Stimulated activated naive CD8-positive, alpha-beta T cell treated with anti-CD3 and anti-CD28 coated beads, Interleukin-15, Interleukin-2, amounts not matched to agents 100 ng/mL and 50 ng/mL, for 24 hours (primary cell): ENCODE measurements around the gene UPF3A.
A peak's percentile ranks its signal among the peaks of the same experiment; 100 is the strongest.

Experiments
- H3K27ac Mint-ChIP-seq: one replicate; pipeline ENCODE4 v1.8.0; 2021; ENCODE audit warnings: mild to moderate bottlenecking, mixed read lengths
- H3K27me3 Mint-ChIP-seq: one replicate; pipeline ENCODE4 v1.8.0; 2021; ENCODE audit warnings: mixed read lengths
- H3K36me3 Mint-ChIP-seq: one replicate; pipeline ENCODE4 v1.8.0; 2021; ENCODE audit warnings: low read depth, mixed read lengths
- H3K4me1 Mint-ChIP-seq: one replicate; pipeline ENCODE4 v1.8.0; 2021; ENCODE audit warnings: low read depth, mixed read lengths
- H3K4me3 Mint-ChIP-seq: one replicate; pipeline ENCODE4 v1.8.0; 2021; ENCODE audit warnings: mild to moderate bottlenecking, mixed read lengths
- H3K9me3 Mint-ChIP-seq: one replicate; pipeline ENCODE4 v1.8.0; 2021; ENCODE audit warnings: mixed read lengths

The UPF3A gene

DNA sequence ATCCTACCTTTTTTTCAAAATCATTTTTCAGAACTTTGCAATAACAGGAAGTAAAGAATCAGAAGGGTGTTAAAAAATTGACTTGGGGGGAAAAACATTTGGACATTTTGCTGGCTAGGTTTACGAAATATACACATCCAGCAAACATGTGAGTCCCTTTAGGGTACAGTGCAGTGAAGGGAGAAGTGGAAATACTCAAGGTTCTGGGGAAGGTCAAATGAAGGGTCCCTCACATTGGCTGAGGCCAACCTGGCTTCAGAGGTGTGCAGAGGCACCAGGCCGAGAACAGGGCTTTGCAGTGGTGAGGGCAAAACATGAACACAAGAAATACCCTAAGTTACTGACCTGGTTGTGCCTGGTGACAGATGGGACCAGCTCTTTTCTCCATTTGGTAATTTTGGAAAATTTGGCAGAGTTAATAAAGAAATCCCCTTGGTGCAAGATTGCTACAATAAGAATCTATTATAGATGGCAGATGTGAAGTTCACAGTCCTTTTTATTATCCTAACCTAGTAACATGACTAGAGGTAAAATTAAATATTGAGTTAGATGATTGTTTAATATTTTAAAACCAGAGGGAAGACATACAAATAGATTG is 1.5 kb upstream of the UPF3A start:
- peaks cover 39% of the 10 kb centered on the region for H3K4me1 Mint-ChIP-seq
- peak overlapping the region; percentile 85 for H3K4me3 Mint-ChIP-seq
- peaks cover 42% of the 10 kb centered on the region for H3K36me3 Mint-ChIP-seq
- H3K9me3 Mint-ChIP-seq, result no peaks in the 10 kb centered on the region
- H3K27ac Mint-ChIP-seq, result peak overlapping the region; percentile 94
- no peaks in the 10 kb centered on the region for H3K27me3 Mint-ChIP-seq

- H3K9me3 Mint-ChIP-seq, result no peaks in the 10 kb centered on the region
Measured at GRCh38 chr13:114282041-114282670, 755 bp downstream of the UPF3A start.

GRCh38 chr13:114283576-114283975 is 2.2 kb downstream of the UPF3A start:
- Mint-ChIP-seq H3K4me3 (peak overlapping the region; percentile 67), H3K36me3 (peaks cover 58% of the 10 kb centered on the region), H3K27ac (peak overlapping the region; percentile 65)

More at GRCh38 chr13:114282041-114282670, 755 bp downstream of the UPF3A start:
- Mint-ChIP-seq H3K36me3 (peaks cover 54% of the 10 kb centered on the region), H3K4me1 (peaks cover 48% of the 10 kb centered on the region), H3K4me3 (peak overlapping the region; percentile 90), H3K27me3 (no peaks in the 10 kb centered on the region), H3K27ac (peak overlapping the region; percentile 87)

GRCh38 chr13:114284680-114285079 is 3.3 kb downstream of the UPF3A start:
- H3K4me1 Mint-ChIP-seq, result peaks cover 40% of the 10 kb centered on the region
- H3K36me3 Mint-ChIP-seq, result peaks cover 63% of the 10 kb centered on the region
- H3K27me3 Mint-ChIP-seq, result no peaks in the 10 kb centered on the region
- H3K9me3 Mint-ChIP-seq, result no peaks in the 10 kb centered on the region
- H3K27ac Mint-ChIP-seq, result no peak overlapping the region
- no peak overlapping the region for H3K4me3 Mint-ChIP-seq

More at GRCh38 chr13:114283576-114283975, 2.2 kb downstream of the UPF3A start:
- H3K27me3 Mint-ChIP-seq, result no peaks in the 10 kb centered on the region
- H3K4me1 Mint-ChIP-seq, result peaks cover 48% of the 10 kb centered on the region
- H3K9me3 Mint-ChIP-seq, result no peaks in the 10 kb centered on the region

DNA sequence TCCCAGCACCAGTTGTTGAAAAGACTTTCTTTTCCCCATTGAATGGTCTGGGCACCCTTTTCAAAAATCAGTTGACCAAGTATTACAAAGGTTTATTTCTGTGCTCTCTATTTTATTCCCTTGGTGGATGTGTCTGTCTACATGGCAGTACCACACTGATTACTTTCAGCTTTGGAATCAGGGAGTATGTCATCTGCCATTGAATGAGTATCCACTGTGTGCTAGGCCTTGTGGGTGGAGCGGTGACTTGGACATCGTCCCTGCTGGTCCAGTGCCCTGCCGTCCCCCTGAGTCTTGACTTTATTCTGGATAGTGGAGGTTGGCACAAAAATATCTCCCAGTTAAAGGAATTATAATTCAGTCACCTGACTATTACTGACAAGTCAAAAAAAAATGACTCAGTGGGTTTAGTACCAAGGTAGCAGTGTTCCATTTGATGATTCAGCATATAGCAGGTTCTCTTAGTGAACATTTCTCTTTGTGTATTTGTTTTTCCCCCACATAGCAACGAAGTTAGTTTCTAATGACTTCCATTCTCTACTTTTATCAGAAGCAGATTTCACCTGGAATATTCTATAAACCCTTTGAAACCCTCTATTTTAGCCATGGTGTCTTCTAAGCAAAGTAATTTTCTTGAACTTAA is 3.9 kb downstream of the UPF3A start:
- no peaks in the 10 kb centered on the region for H3K9me3 Mint-ChIP-seq
- no peaks in the 10 kb centered on the region for H3K27me3 Mint-ChIP-seq
- peaks cover 60% of the 10 kb centered on the region for H3K36me3 Mint-ChIP-seq
- peaks cover 34% of the 10 kb centered on the region for H3K4me1 Mint-ChIP-seq
- H3K27ac Mint-ChIP-seq, result no peak overlapping the region
- H3K4me3 Mint-ChIP-seq, result no peak overlapping the region

GRCh38 chr13:114286808-114287207 is 5.4 kb downstream of the UPF3A start:
- Mint-ChIP-seq H3K4me3 (no peak overlapping the region), H3K4me1 (peaks cover 26% of the 10 kb centered on the region), H3K9me3 (no peaks in the 10 kb centered on the region), H3K27ac (no peak overlapping the region), H3K27me3 (no peaks in the 10 kb centered on the region), H3K36me3 (peaks cover 67% of the 10 kb centered on the region)

- no peak overlapping the region for H3K4me3 Mint-ChIP-seq
- no peaks in the 10 kb centered on the region for H3K9me3 Mint-ChIP-seq
- peaks cover 20% of the 10 kb centered on the region for H3K4me1 Mint-ChIP-seq
- H3K36me3 Mint-ChIP-seq, result peaks cover 79% of the 10 kb centered on the region
- no peaks in the 10 kb centered on the region for H3K27me3 Mint-ChIP-seq
- H3K27ac Mint-ChIP-seq, result no peak overlapping the region
Measured at GRCh38 chr13:114288157-114288591, 6.8 kb downstream of the UPF3A start.

DNA sequence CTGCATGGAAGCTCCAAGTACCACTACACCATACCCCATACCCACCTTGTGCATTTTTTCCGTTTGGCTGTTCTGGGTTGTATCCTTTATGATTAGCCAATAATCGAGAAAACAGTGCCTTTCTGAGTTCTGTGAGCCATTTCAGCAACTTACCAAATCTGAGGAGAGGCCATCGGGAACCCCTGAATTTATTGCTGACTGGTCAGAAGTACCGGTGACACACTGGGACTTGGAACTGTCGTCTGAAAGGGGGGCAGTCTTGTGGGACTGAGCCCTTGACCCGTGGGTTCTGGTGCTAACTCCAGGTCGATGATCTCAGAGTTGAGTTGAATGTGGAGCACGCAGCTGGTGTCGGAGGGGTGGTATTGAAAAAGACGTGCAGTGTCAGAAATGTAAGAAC is 15.0 kb downstream of the UPF3A start:
- peaks cover 53% of the 10 kb centered on the region for H3K36me3 Mint-ChIP-seq
- no peak overlapping the region for H3K27ac Mint-ChIP-seq
- H3K27me3 Mint-ChIP-seq, result no peaks in the 10 kb centered on the region
- H3K4me1 Mint-ChIP-seq, result peaks cover 5% of the 10 kb centered on the region
- no peaks in the 10 kb centered on the region for H3K9me3 Mint-ChIP-seq
- no peak overlapping the region for H3K4me3 Mint-ChIP-seq

DNA sequence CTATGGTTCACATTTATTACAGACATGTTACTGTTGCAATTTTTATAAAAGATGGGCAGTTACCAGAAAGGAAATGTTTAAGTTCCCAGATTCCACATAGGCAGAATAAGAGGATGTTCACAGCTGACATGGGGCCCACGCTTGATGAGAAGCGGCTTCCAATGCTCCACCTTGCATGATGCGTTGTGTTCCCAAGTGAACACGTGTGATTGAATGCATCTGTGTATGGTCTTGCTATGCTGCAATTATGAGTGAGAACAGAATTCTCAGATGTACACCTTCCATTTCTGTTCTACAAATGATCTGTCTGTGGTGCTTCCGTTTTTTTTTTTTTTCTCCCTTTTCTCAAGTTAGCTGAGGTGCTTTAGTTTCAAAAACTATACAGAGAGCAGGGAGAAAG is 15.5 kb downstream of the UPF3A start:
- peaks cover 5% of the 10 kb centered on the region for H3K4me1 Mint-ChIP-seq
- no peak overlapping the region for H3K27ac Mint-ChIP-seq

GRCh38 chr13:114298866-114299265 is 17.5 kb downstream of the UPF3A start:
- Mint-ChIP-seq H3K4me1 (no peaks in the 10 kb centered on the region), H3K36me3 (peaks cover 43% of the 10 kb centered on the region), H3K27ac (no peak overlapping the region), H3K9me3 (no peaks in the 10 kb centered on the region), H3K27me3 (no peaks in the 10 kb centered on the region), H3K4me3 (no peak overlapping the region)

More for the DNA sequence above, 15.5 kb downstream of the UPF3A start:
- H3K27me3 Mint-ChIP-seq, result no peaks in the 10 kb centered on the region
- no peak overlapping the region for H3K4me3 Mint-ChIP-seq
- no peaks in the 10 kb centered on the region for H3K9me3 Mint-ChIP-seq
- peaks cover 53% of the 10 kb centered on the region for H3K36me3 Mint-ChIP-seq

- Mint-ChIP-seq H3K4me1 (no peaks in the 10 kb centered on the region), H3K4me3 (no peak overlapping the region), H3K36me3 (peaks cover 46% of the 10 kb centered on the region), H3K27ac (no peak overlapping the region), H3K9me3 (no peaks in the 10 kb centered on the region), H3K27me3 (no peaks in the 10 kb centered on the region)
Measured at GRCh38 chr13:114299604-114300305, 18.4 kb downstream of the UPF3A start.

DNA sequence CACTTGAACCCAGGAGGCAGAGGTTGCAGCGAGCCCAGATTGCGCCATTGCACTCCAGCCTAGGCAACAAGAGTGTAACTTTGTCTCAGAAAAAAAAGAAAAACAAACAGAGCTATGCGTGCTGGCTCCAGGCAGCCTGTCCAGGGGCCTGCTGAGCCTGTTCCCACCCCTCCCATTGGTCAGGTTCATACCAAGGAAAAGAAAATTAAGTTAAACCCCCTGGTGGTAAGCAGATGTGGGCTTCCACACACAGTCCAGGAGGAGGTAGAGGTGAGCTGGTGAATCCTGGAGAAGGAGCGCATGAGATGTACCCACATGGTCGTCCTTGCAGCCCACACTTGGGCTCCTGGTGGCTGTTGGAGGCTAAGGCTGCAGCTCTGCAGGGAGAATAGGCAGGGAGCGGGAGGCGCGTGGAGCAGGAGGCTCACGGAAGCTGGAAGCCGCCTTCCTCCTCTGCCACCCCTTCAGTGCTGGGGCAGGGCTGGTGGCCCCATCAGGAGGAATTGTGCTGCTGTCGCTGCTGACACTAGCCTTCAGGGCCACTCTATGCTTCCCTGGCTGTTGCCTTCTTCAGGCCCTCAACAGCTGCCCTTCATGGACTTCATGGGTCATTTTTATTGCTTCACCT is 22.4 kb downstream of the UPF3A start:
- Mint-ChIP-seq H3K27me3 (no peaks in the 10 kb centered on the region), H3K27ac (no peak overlapping the region), H3K36me3 (peaks cover 51% of the 10 kb centered on the region)

GRCh38 chr13:114304346-114305034 is 23.1 kb downstream of the UPF3A start:
- Mint-ChIP-seq H3K36me3 (peaks cover 44% of the 10 kb centered on the region), H3K4me3 (no peak overlapping the region), H3K27me3 (no peaks in the 10 kb centered on the region), H3K4me1 (no peaks in the 10 kb centered on the region), H3K27ac (no peak overlapping the region), H3K9me3 (no peaks in the 10 kb centered on the region)

More for the DNA sequence above, 22.4 kb downstream of the UPF3A start:
- H3K4me3 Mint-ChIP-seq, result no peak overlapping the region
- H3K9me3 Mint-ChIP-seq, result no peaks in the 10 kb centered on the region
- H3K4me1 Mint-ChIP-seq, result no peaks in the 10 kb centered on the region

GRCh38 chr13:114309086-114309485 is 27.7 kb downstream of the UPF3A start:
- Mint-ChIP-seq H3K36me3 (peaks cover 24% of the 10 kb centered on the region), H3K4me1 (peaks cover 14% of the 10 kb centered on the region), H3K4me3 (no peak overlapping the region), H3K9me3 (no peaks in the 10 kb centered on the region), H3K27ac (no peak overlapping the region), H3K27me3 (no peaks in the 10 kb centered on the region)
